GM19467 (cell line): ENCODE measurements around the gene OPRM1.

ENCODE experiments used
- ATAC-seq: cut with Tn5 transposase; IDR thresholded peaks from one replicate; pipeline ENCODE4 v1.9.1; 2021; ENCODE audit warnings: mild to moderate bottlenecking, moderate library complexity; ENCODE audit not compliant: unreplicated experiment

The OPRM1 gene

DNA sequence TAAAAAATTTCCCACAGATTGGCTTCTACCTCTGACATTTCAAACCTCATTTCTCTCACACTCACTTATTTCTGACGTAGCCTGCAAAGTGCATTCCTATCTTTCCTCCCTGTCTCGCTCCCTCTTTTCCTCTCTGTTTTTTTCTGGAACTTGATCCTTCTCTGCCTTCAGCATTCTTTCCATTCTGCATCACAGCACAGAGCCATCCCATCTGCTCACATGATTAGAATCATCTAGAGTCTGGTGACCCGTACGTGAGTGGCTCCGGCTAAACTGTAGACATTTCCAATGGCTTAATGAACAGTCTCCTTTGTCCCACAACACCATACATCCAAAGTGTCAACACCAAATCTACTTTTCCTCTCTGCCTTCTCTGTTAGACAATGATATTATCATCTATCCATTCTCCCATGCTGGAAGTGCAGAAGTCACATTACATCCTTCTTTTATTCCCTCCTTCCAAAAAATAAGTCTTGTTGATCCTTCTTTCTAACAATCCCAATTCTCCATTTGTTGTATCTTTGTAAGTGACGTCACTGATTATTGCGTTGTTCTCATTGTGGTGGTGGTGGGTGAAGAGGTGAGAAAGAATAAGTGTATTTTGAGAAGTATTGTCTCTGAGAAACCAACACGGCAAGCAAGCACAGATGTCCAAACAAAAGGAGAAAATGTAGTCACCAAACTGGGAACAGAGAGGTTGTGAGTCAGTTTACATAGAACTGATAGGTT, 41.6 kb downstream of the OPRM1 start:
- no peak for ATAC-seq

- no peak for ATAC-seq
Measured at GRCh38 chr6:154086510-154086909, 47.5 kb downstream of the OPRM1 start.

DNA sequence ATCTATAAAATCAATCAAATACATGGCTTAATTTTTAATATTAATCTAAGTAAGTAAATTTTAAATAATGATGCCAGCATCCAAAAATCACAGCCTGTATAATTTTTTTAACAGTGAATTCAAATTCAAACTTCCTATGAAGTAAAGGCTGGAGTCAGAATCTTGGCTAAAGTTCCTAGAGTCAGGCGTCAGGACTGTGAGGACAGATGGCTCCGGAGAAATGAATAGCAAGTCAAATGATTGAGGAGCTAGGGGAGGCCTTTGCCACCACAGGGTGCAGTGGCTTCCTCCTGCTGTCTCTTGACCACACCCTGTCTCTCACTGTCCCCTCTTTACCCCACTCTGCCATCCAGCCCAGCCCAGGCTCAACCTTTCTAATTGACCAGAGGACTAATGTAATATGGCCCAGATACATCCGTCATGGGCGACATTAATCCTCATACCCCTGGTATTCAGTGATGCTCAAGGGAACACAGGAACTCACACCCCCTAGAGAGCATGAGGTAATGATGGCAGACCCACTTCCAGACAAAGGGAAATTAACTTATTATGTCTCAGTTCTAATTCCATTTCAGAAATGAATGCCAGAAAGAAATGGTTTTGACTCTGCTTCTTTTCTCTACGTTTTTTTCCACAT, 53.4 kb downstream of the OPRM1 start:
- ATAC-seq: no peak

GRCh38 chr6:154093231-154094044, 54.4 kb downstream of the OPRM1 start:
- no peak for ATAC-seq

DNA sequence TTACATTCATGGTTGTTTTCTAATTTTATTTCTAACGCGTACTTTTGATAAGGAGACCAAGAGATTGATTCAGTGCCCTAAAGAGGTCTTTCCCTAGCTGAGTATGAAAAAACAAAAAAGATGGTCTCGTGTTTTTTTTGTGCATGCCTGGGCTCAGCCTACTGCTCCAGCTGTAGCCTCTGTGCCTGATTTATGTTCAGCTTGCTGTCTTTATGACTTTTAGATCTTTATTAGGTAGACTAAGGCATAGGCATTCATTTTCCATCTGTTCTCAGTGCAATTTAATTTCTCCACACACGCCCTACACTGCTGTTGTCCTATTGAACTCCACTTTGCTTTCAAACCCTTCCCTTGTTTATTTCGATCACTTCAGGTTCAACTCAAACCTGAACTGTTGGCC, 56.5 kb downstream of the OPRM1 start:
- no peak for ATAC-seq

GRCh38 chr6:154096316-154096715, 57.3 kb downstream of the OPRM1 start:
- ATAC-seq: no peak

- ATAC-seq: no peak
Measured at GRCh38 chr6:154096834-154097233, 57.8 kb downstream of the OPRM1 start.

- ATAC-seq: no peak
Measured at GRCh38 chr6:154099211-154099610, 60.2 kb downstream of the OPRM1 start.

- ATAC-seq: no peak
Measured at GRCh38 chr6:154106251-154106650, 67.2 kb downstream of the OPRM1 start.

- no peak for ATAC-seq
Measured at GRCh38 chr6:154111025-154111424, 72.0 kb downstream of the OPRM1 start.

DNA sequence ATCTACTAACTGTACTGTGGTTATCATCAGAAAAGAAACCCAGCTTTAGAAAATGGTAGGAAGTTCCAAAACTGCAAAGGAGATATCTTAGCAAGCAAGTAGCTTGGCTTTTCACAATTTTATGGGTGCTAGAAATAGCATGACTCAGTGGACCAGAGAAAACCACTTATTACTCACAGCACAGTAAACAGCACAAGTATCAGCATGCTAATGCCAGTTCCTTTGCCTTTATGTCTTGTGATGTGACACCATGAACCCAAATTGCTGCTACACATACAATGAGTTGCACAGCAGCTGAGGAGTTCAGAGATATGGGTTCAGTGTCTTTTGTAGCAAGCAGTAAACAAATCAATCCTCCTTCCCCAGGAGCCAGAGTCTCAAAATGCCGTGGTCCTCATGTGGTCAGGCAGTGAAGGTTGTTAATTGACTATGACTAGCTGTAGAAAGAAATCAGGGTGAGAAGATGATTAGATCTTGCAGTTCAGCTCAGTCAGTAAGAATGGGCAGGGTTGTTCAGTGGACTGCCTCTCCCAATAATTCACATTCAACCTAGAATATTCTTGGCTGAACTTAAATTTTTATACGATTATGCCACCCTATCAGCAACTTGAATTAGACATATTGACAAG, 73.3 kb downstream of the OPRM1 start:
- ATAC-seq: no peak

DNA sequence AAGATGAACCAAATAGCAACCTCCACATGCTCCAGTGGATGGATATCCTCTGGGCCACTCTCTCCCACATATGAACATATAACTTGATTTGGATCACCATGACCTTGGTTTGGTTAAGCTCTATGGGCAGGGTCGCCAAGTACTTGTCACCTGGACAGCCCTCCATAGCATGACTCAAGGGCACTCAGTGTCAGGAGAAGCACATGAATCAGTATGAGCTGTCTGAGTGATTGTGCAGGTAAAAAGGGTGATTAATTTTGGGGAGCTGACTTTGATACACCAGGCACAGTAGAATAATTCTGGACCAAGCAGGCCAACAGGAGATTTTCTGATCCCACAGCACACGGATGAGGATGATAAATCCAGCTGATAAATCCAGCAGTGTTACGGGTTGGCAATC, 74.4 kb downstream of the OPRM1 start:
- ATAC-seq: no peak

GRCh38 chr6:154117485-154117884, 78.4 kb downstream of the OPRM1 start:
- ATAC-seq: no peak

DNA sequence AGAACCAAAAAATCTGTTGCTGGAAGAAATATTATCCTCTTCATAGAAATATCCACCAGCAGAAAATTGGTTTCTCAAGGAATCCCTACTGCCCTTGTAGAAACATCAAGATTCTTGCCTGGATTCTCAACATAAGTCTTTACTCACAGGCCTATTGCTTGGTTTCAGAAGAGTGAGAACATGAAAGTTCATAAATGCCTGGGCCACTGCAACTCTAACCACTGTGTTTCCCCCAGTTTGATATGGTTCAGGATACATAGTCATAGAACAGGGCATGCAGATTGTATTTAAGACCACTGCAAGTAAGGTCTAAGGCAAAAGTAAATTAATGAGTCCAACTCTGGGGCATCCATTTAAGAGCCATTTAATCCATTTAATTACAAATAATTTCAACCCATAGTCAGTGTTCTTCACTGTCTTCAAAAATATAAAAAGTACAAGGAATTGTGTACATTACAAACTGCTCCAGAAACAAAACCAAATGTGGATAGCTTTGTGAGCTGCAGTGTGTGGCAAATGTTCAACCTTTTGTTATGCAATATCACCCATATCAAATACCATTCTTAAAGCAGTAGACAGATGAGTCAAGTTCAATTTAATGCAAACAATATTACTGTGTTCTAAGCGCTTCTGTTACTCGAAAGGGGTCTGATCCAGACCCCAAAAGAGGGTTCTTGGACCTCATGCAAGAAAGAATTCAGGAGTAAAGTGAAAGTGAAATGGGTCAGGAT, 83.3 kb downstream of the OPRM1 start:
- ATAC-seq: no peak

- no peak for ATAC-seq
Measured at GRCh38 chr6:154123155-154123956, 84.3 kb downstream of the OPRM1 start.

- ATAC-seq: no peak
Measured at GRCh38 chr6:154125421-154125820, 86.4 kb downstream of the OPRM1 start.

- no peak for ATAC-seq
Measured at GRCh38 chr6:154127657-154128056, 88.6 kb downstream of the OPRM1 start.

GRCh38 chr6:154134471-154135147, 95.6 kb downstream of the OPRM1 start:
- ATAC-seq: no peak

DNA sequence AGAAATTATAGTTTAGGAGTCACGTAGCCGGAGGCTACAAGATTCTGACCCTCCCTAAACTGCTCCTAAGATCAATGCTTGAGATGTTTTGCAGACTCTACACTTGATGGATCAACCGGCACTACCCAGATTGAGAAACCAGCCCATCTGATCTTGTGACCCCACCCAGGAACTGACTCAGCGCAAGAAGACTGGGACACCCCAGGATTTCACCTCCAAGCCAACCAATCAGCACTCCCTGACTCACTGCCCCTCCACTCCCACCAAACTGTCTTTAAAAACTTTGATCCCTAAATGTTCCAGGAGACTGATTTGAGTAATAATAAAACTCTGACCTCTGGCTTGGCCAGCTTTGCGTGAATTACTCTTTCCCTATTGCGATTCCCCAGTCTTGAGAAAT, 99.8 kb downstream of the OPRM1 start:
- no peak for ATAC-seq
